ELR (cell line): ENCODE results near the gene ZFP1.
"Not testable (repeated sequence)": the region's sequence is repeated elsewhere in the genome, so short reads cannot be mapped to it uniquely, and the experiment has no call there.

Source experiments
- DNase-seq: peaks from one replicate; pipeline ENCODE4 v3.0.0-alpha.2; 2015; ENCODE audit warnings: low read depth

ZFP1 gene

DNA sequence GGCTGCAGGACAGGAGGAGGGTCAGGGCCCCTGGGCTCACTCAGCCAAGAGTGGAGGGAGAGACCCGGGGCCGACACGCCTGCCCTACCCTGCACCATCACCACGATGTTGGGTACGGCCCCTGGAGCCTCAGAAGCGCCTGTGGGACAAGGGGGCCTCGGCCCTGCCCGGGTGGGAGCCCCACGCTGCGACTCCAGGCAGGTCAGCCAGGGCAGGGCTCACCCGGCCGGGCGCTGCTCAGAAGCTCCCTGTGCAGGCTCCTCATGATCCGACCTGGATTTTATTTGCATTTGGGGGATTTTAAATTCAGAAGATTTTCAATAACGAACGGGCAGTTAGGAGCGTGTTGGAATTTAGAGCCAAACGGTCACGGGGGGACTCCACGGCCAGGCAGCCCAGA lies 56.6 kb downstream of the ZFP1 start:
- DNase-seq, result not testable (repeated sequence)

GRCh38 chr16:75205438-75205837 lies 57.1 kb downstream of the ZFP1 start:
- not testable (repeated sequence) for DNase-seq

DNA sequence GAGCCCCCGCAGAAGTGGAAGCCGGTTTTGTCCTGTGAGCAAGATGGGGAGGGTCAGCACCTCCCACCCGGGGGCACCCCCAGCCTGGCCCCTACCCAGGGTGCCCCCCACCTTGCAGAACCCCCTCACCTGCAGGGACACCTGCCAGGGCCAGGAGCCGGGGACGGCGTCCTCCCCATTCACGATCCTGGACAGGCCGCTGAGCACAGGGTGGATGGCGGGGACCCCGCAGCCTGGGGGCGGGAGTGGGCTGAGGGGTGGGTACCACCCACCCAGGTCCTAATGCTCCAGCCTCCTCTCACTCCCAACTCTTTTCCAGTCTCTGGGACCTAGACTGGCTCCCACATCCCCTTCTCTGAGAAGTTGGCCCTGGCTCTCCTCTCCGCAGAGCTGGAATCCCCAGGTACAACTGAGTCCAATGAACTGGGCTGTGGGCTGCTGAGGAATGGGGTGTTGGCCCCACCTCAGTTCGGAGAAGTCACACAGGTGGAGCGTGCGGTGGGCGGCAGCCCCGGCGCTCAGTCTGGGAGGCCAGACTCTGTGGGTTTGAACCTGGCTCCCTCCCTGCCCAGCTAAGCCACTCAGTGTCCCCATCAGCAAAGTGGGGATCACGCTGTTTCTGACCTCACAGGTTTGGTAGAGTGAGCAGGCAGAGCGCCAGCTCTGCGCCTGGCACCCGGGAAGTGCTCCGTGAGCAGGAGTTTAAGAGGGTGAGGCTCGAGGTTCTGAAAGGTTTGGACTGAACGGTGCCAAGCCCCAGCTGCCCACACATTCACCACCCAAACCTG lies 57.8 kb downstream of the ZFP1 start:
- not testable (repeated sequence) for DNase-seq

DNA sequence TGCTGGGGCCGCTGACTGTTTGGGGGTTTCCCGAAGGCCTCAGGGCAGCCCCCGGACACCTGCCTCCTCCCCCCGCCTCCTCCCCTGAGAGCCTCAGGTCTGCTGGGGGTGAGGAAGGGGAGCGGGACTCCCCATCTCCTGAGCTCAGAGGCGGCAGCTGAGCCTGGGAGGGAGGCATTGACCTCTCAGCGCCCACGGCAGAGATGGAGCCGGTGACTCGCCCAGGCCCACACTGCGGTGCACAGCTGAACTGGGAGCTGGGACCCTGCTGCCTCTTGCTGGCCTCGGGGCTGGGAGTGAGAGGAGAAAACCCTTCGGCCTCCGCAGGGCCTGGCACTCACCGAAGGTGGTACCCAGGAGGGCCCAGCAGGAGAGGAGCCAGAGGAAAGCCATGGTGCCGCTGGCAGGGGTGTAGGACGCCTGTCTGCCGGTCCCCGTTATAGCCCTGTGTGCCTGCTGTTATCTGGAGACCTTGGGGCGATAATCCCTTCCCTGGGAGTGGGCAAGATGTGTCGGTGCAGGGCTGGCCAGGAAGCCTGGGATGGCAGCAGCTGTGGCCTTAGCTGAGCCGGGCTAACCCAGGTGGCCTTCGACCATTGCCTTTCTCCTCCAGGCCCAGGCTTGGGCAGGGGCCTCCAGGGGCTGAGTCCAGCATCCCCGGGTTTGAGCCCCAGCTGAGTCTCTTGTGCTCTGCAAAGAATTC lies 58.6 kb downstream of the ZFP1 start, which contains the start of gene CTRB2:
Gene CTRB2, minus strand, starts transcription at position 413 of the 703 bp plus-strand sequence. Its CDS starts 20 bp downstream, at position 393.
- DNase-seq, result peak; percentile 26

DNA sequence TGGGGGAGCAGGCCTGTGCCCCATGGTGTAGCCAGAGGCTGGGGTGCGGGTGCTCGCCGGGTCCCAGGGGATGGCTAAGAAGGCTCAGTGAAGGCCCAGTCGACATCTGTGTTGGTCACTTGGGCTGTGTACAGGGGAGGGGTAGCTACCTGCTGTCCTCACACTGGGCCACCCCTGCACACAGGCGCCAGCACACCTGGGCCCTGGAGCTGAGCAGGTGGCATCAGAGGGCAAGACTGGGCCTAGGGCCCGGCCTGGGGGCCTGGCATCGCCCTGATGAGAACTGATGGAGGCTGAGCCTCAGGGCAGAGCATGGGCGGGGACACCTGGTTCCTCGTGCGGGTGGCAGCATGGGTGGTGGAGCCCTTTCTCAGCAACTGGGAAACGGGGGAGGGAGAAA lies 59.5 kb downstream of the ZFP1 start:
- DNase-seq, result no peak

- DNase-seq, result no peak
Measured at GRCh38 chr16:75208242-75208825, 60.0 kb downstream of the ZFP1 start.

GRCh38 chr16:75208861-75209505 lies 60.7 kb downstream of the ZFP1 start:
- no peak for DNase-seq

GRCh38 chr16:75209514-75209913 lies 61.2 kb downstream of the ZFP1 start:
- DNase-seq, result not testable (repeated sequence)

GRCh38 chr16:75209944-75210343 lies 61.6 kb downstream of the ZFP1 start:
- DNase-seq, result no peak

GRCh38 chr16:75211286-75211685 lies 63.0 kb downstream of the ZFP1 start:
- not testable (repeated sequence) for DNase-seq

DNA sequence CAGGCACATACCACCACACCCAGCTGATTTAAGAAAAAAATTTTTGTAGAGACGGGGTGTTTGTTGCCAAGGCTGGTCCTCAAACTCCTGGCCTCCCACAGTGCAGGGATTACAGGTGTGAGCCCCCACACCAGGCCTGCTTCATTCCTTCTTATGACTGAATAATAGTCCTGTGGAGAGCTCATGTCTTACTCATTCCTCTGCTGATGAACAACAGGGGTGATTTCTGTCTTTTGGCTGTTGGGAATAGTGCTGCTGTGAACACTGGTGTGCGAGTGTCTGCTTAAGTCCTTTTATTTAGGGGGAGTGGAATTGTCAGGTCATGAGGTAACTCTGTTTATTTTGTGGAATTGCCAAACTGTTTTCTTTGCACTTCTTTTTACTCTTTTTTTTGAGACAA lies 67.8 kb downstream of the ZFP1 start:
- DNase-seq, result no peak

- DNase-seq, result no peak
Measured at GRCh38 chr16:75216576-75216975, 68.3 kb downstream of the ZFP1 start.

DNA sequence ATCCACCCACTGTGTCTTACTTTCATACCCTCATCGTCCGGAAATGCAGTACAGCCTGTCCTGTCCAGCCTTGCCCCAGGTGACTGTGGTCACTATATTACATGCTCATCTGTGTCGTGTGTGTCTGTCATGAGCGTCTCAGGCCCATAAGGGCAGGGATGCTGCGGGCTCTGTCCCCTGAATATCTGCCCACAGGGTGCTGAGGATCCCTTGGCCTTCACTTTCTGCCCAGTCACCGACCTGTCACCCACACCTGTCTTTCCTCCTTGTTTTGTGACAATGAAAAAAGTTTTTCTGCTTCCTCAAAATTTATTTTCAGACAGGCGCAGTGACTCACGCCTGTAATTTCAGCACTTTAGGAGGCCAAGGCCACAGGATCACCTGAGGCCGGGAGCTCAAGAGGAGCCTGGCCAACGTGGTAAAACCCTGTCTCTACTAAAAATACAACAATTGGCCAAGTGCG lies 69.1 kb downstream of the ZFP1 start:
- no peak for DNase-seq

GRCh38 chr16:75218256-75219076 lies 70.1 kb downstream of the ZFP1 start, which contains the start of gene CTRB1:
Gene CTRB1 (plus strand): TSS chr16:75218988. CDS start chr16:75219008, 20 bp downstream.
- DNase-seq, result no peak

DNA sequence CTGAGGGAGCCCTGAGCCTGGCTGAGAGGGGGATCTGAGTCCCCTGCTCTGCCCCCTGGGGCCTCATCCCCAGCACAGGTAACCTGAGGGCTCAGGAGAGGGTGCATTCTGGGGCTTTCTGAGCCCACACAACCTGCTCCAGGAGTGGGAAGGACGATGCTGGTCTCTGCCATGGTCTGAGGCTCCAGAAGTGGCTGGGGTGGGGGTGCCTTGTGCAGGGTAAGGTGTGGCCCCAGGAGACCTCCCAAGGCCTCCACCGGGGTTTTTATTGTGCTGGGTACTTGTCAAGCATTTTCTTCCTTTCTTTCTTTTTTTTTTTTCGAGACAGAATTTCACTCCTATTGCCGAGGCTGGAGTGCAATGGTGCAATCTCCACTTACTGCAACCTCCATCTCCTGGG lies 70.8 kb downstream of the ZFP1 start:
- DNase-seq, result no peak

- no peak for DNase-seq
Measured at GRCh38 chr16:75219838-75220237, 71.5 kb downstream of the ZFP1 start.
